Measurements from ENCODE around the gene TAC3.

DNA sequence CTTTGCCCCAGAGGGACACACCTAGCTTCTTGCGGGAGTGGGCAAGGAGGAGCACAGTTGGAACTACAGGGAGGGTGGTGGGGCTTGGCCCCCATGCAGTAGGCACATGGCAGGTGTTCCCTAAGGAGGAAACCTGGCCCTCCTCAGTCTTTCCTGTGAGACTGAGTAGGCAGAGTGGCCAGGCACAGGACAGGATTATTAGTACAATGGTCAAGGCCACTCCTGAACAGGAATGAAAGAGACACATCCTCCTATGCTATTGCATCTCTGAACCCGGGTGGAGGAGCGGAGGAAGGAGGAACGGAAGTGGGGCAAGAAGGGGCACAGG is 32.8 kb upstream of the TAC3 start:
- no peak for TF ChIP-seq POLR2A (IDR thresholded peaks at IDR 0.05; ENCODE audit: low read length)
- no peak for TF ChIP-seq GATA1 (IDR thresholded peaks at IDR 0.05; ENCODE audit: low read depth, low read length)
